CD4-positive, alpha-beta memory T cell (primary cell): ENCODE results near the gene URM1. TPM values are rescaled to one million over a fixed set of nuclear protein-coding genes. Genes with fewer than 3 reads are reported as not detected.

Source experiments
- CTCF ChIA-PET: fragments of 350-600 bp; sonication (Branson Sonifier 250); formaldehyde crosslinking; loops from one replicate; lab custom pipeline; 2021; ENCODE audit warnings: inconsistent platforms; ENCODE audit not compliant: partially characterized antibody; lab: Charles Lee
- POLR2A ChIA-PET: fragments of 350-600 bp; sonication (Branson Sonifier 250); formaldehyde crosslinking; loops from one replicate; lab custom pipeline; 2021; ENCODE audit not compliant: partially characterized antibody; lab: Charles Lee
- DNase-seq, 5 donors: peaks; one replicate each; pipeline versions ENCODE4 v3.0.0 to v3.0.0-alpha.2; 2020 to 2022; ENCODE audit warnings: mixed read lengths in 1 of 5
- H3K27ac ChIP-seq: one replicate; pipeline ENCODE4 v1.7.0; 2013; ENCODE audit warnings: low read depth, low read length
- H3K27me3 ChIP-seq: 2 replicates; pipeline ENCODE4 v1.7.0; 2013; ENCODE audit warnings: mild to moderate bottlenecking, low read length, moderate library complexity; ENCODE audit not compliant: insufficient read depth
- H3K36me3 ChIP-seq: 2 replicates; pipeline ENCODE4 v1.7.0; 2013; ENCODE audit warnings: mild to moderate bottlenecking, low read length, moderate library complexity; ENCODE audit not compliant: insufficient read depth
- H3K4me1 ChIP-seq: 2 replicates; pipeline ENCODE4 v1.7.0; 2013; ENCODE audit warnings: mild to moderate bottlenecking, low read length, moderate library complexity; ENCODE audit not compliant: insufficient read depth
- H3K4me3 ChIP-seq, 2 donors: one replicate each; pipeline ENCODE4 v1.7.0; 2013; ENCODE audit warnings: low read length in 2 of 2, mild to moderate bottlenecking in 1 of 2
- H3K9me3 ChIP-seq, 2 donors: one replicate each; pipeline ENCODE4 v1.7.0; 2013; ENCODE audit warnings: low read length in 2 of 2, control low read depth in 1 of 2; ENCODE audit not compliant: control insufficient read depth in 1 of 2
- H3K27ac Mint-ChIP-seq, 7 donors: one replicate each; pipeline ENCODE4 v1.8.0; 2020 to 2021; ENCODE audit warnings: mixed read lengths in 7 of 7, mild to moderate bottlenecking in 6 of 7, inconsistent platforms in 3 of 7, moderate library complexity in 3 of 7
- H3K27me3 Mint-ChIP-seq, 2 donors: one replicate each; pipeline ENCODE4 v1.8.0; 2020 to 2021; ENCODE audit warnings: mixed read lengths in 2 of 2
- H3K36me3 Mint-ChIP-seq, 2 donors: one replicate each; pipeline ENCODE4 v1.8.0; 2020 to 2021; ENCODE audit warnings: mixed read lengths in 2 of 2, inconsistent platforms in 1 of 2, mild to moderate bottlenecking in 1 of 2
- H3K4me1 Mint-ChIP-seq, 4 donors: one replicate each; pipeline ENCODE4 v1.8.0; 2020 to 2021; ENCODE audit warnings: mixed read lengths in 4 of 4, mild to moderate bottlenecking in 1 of 4
- H3K4me3 Mint-ChIP-seq, 8 donors: one replicate each; pipeline ENCODE4 v1.8.0; 2020 to 2021; ENCODE audit warnings: mixed read lengths in 8 of 8, mild to moderate bottlenecking in 7 of 8, moderate library complexity in 6 of 8, inconsistent platforms in 3 of 8
- H3K9me3 Mint-ChIP-seq, 8 donors: one replicate each; pipeline ENCODE4 v1.8.0; 2020 to 2021; ENCODE audit warnings: mixed read lengths in 8 of 8, mild to moderate bottlenecking in 5 of 8, inconsistent platforms in 3 of 8, moderate library complexity in 1 of 8
- intact Hi-C: fragments of 100-400 bp; cut with micrococcal nuclease; formaldehyde crosslinking; loops from one replicate; pipeline ENCODE4 v1.15.1; 2023
- polyA plus RNA-seq, 2 donors: library from polyadenylated mRNA; unstranded; fragments of 300-500 nt; fragmentation: Illumina TruSeq; gene quantifications; one replicate each; pipeline ENCODE4 v1.2.3, GENCODE V29; 2021
- total RNA-seq, 2 experiments: library from RNA; stranded (reverse); gene quantifications; one replicate each; pipeline ENCODE4 v1.2.3, GENCODE V29; 2021

Gene URM1
- total and polyA plus RNA-seq, 4 experiments from 2014 or later = 44.1 to 50.8 (median 48.0) TPM

GRCh38 chr9:128390150-128390812 lies 19.1 kb downstream of the URM1 start:
- Mint-ChIP-seq H3K27me3 (no peaks in the 10 kb centered on the region), H3K4me3 (no peak overlapping the region), H3K27ac (no peak overlapping the region), H3K9me3 (peaks cover 0 to under 1% (median 0%) of the 10 kb centered on the region in 8 donors), H3K4me1 (no peaks in the 10 kb centered on the region), H3K36me3 (peaks cover 28 to 46% of the 10 kb centered on the region in 2 donors)
- Histone ChIP-seq H3K9me3 (no peaks in the 10 kb centered on the region), H3K27ac (no peak overlapping the region), H3K4me3 (no peak overlapping the region), H3K27me3 (no peaks in the 10 kb centered on the region), H3K4me1 (no peaks in the 10 kb centered on the region), H3K36me3 (peaks cover 64% of the 10 kb centered on the region)
- no peak for DNase-seq
- POLR2A ChIA-PET = no interaction called here
- CTCF ChIA-PET = no interaction called here
- intact Hi-C loops = no loop called here

- no peaks in the 10 kb centered on the region for H3K27me3 Mint-ChIP-seq
- no peaks in the 10 kb centered on the region for H3K9me3 Mint-ChIP-seq
- H3K27ac ChIP-seq = no peak overlapping the region
- H3K4me1 ChIP-seq = no peaks in the 10 kb centered on the region
- POLR2A ChIA-PET = no interaction called here
- no peaks in the 10 kb centered on the region for H3K4me1 Mint-ChIP-seq
- H3K36me3 Mint-ChIP-seq = peaks cover 27 to 41% of the 10 kb centered on the region in 2 donors
- H3K27ac Mint-ChIP-seq = no peak overlapping the region
- H3K4me3 ChIP-seq = no peak overlapping the region
- peaks cover 58% of the 10 kb centered on the region for H3K36me3 ChIP-seq
- CTCF ChIA-PET = no interaction called here
- no peak for DNase-seq
- H3K9me3 ChIP-seq = no peaks in the 10 kb centered on the region
- no peak overlapping the region for H3K4me3 Mint-ChIP-seq
- no peaks in the 10 kb centered on the region for H3K27me3 ChIP-seq
- intact Hi-C loops = no loop called here
These were observed 19.9 kb downstream of the URM1 start for GRCh38 chr9:128390813-128391711.

- ChIA-PET CTCF (no interaction called here), POLR2A (no interaction called here)
- intact Hi-C loops = no loop called here
- no peak overlapping the region for H3K4me3 Mint-ChIP-seq
- no peak overlapping the region for H3K27ac Mint-ChIP-seq
- Histone ChIP-seq H3K36me3 (peaks cover 50% of the 10 kb centered on the region), H3K4me1 (no peaks in the 10 kb centered on the region), H3K9me3 (no peaks in the 10 kb centered on the region), H3K4me3 (no peak overlapping the region), H3K27me3 (no peaks in the 10 kb centered on the region), H3K27ac (no peak overlapping the region)
- H3K27me3 Mint-ChIP-seq = no peaks in the 10 kb centered on the region
- no peaks in the 10 kb centered on the region for H3K9me3 Mint-ChIP-seq
- no peak for DNase-seq
- H3K4me1 Mint-ChIP-seq = peaks cover 1 to 3% (median 2%) of the 10 kb centered on the region in 4 donors
- H3K36me3 Mint-ChIP-seq = peaks cover 27 to 35% of the 10 kb centered on the region in 2 donors
These were observed 20.8 kb downstream of the URM1 start for GRCh38 chr9:128391956-128392301.

GRCh38 chr9:128392302-128393144 lies 21.3 kb downstream of the URM1 start:
- ChIA-PET CTCF (no interaction called here), POLR2A (no interaction called here)
- Mint-ChIP-seq H3K36me3 (peaks cover 24 to 33% of the 10 kb centered on the region in 2 donors), H3K9me3 (no peaks in the 10 kb centered on the region), H3K27me3 (no peaks in the 10 kb centered on the region), H3K27ac (no peak overlapping the region), H3K4me1 (peaks cover 4 to 9% (median 4%) of the 10 kb centered on the region in 4 donors), H3K4me3 (no peak overlapping the region)
- Histone ChIP-seq H3K27ac (no peak overlapping the region), H3K9me3 (no peaks in the 10 kb centered on the region), H3K36me3 (peaks cover 44% of the 10 kb centered on the region), H3K4me1 (no peaks in the 10 kb centered on the region), H3K27me3 (no peaks in the 10 kb centered on the region), H3K4me3 (no peak overlapping the region)
- intact Hi-C loops = no loop called here
- no peak for DNase-seq

GRCh38 chr9:128393145-128393775 lies 22.1 kb downstream of the URM1 start:
- H3K4me1 Mint-ChIP-seq = peaks cover 4 to 10% (median 5%) of the 10 kb centered on the region in 4 donors
- POLR2A ChIA-PET = no interaction called here
- H3K36me3 Mint-ChIP-seq = peaks cover 17 to 25% of the 10 kb centered on the region in 2 donors
- H3K27ac ChIP-seq = no peak overlapping the region
- no peak overlapping the region for H3K4me3 Mint-ChIP-seq
- peaks cover 36% of the 10 kb centered on the region for H3K36me3 ChIP-seq
- H3K4me1 ChIP-seq = no peaks in the 10 kb centered on the region
- CTCF ChIA-PET = no interaction called here
- no peaks in the 10 kb centered on the region for H3K9me3 ChIP-seq
- no peak overlapping the region for H3K27ac Mint-ChIP-seq
- H3K27me3 Mint-ChIP-seq = no peaks in the 10 kb centered on the region
- no peaks in the 10 kb centered on the region for H3K27me3 ChIP-seq
- intact Hi-C loops = no loop called here
- H3K9me3 Mint-ChIP-seq = no peaks in the 10 kb centered on the region
- DNase-seq = no peak
- H3K4me3 ChIP-seq = no peak overlapping the region

- no peaks in the 10 kb centered on the region for H3K9me3 Mint-ChIP-seq
- H3K27me3 Mint-ChIP-seq = no peaks in the 10 kb centered on the region
- no peak overlapping the region for H3K4me3 Mint-ChIP-seq
- no peaks in the 10 kb centered on the region for H3K4me1 ChIP-seq
- POLR2A ChIA-PET = no interaction called here
- CTCF ChIA-PET = no interaction called here
- intact Hi-C loops = no loop called here
- peaks cover 16 to 21% of the 10 kb centered on the region in 2 donors for H3K36me3 Mint-ChIP-seq
- H3K9me3 ChIP-seq = no peaks in the 10 kb centered on the region
- no peak overlapping the region for H3K27ac ChIP-seq
- DNase-seq = no peak
- H3K36me3 ChIP-seq = peaks cover 29% of the 10 kb centered on the region
- H3K4me3 ChIP-seq = no peak overlapping the region
- no peak overlapping the region for H3K27ac Mint-ChIP-seq
- peaks cover 4 to 10% (median 5%) of the 10 kb centered on the region in 4 donors for H3K4me1 Mint-ChIP-seq
- H3K27me3 ChIP-seq = no peaks in the 10 kb centered on the region
These were observed 22.8 kb downstream of the URM1 start for GRCh38 chr9:128393970-128394369.
